ENCODE results near the gene MTMR3.

Gene MTMR3

GRCh38 chr22:29994027-29994715 lies 111.2 kb downstream of the MTMR3 start:
- DNase-seq (ENCODE audit: insufficient read length) (no peak), FAIRE-seq (no peak)
- TF ChIP-seq POLR2A (IDR thresholded peaks at IDR 0.05; ENCODE audit: low read depth, low read length) (no peak), TAF1 (IDR thresholded peaks at IDR 0.05; ENCODE audit: borderline replicate concordance, low read depth, low read length) (no peak), POLR2AphosphoS5 (IDR thresholded peaks at IDR 0.05; ENCODE audit: low read depth, low read length) (no peak)

- TF ChIP-seq TAF1 (IDR thresholded peaks at IDR 0.05; ENCODE audit: borderline replicate concordance, low read depth, low read length) (no peak), POLR2AphosphoS5 (IDR thresholded peaks at IDR 0.05; ENCODE audit: low read depth, low read length) (no peak), POLR2A (IDR thresholded peaks at IDR 0.05; ENCODE audit: low read depth, low read length) (no peak)
- no peak for DNase-seq (ENCODE audit: insufficient read length)
- FAIRE-seq: no peak
These were observed 112.0 kb downstream of the MTMR3 start for GRCh38 chr22:29994943-29995342.

DNA sequence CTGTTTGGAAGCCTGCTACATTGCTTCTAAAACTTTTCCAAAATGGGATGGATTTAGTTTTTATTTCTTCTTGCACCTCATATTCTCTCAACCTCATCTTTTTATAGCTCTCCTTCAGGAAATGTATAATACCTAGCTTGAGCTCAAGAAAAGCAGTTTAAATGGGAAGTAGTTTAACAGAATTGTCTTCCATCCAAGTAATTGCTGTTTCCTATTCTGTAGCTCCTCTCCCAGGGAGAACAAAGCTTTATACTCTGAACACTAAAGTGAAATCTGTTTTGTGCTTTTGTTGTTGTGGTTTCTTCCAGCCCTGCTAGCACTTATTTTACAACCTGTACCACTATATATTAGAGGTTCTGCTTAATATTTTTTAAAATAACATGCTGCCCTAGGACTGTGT lies 114.1 kb downstream of the MTMR3 start:
- FAIRE-seq (no peak), DNase-seq (ENCODE audit: insufficient read length) (no peak)
- TF ChIP-seq POLR2A (IDR thresholded peaks at IDR 0.05; ENCODE audit: low read depth, low read length) (no peak), TAF1 (IDR thresholded peaks at IDR 0.05; ENCODE audit: borderline replicate concordance, low read depth, low read length) (no peak), POLR2AphosphoS5 (IDR thresholded peaks at IDR 0.05; ENCODE audit: low read depth, low read length) (no peak)

- DNase-seq (ENCODE audit: insufficient read length): no peak
- no peak for TF ChIP-seq POLR2A (IDR thresholded peaks at IDR 0.05; ENCODE audit: low read depth, low read length)
- TF ChIP-seq TAF1 (IDR thresholded peaks at IDR 0.05; ENCODE audit: borderline replicate concordance, low read depth, low read length): no peak
- TF ChIP-seq POLR2AphosphoS5 (IDR thresholded peaks at IDR 0.05; ENCODE audit: low read depth, low read length): no peak
- FAIRE-seq: no peak
These were observed 114.5 kb downstream of the MTMR3 start for GRCh38 chr22:29997516-29997915.

GRCh38 chr22:29998627-29999384 lies 115.8 kb downstream of the MTMR3 start:
- FAIRE-seq: no peak
- no peak for DNase-seq (ENCODE audit: insufficient read length)
- TF ChIP-seq TAF1 (IDR thresholded peaks at IDR 0.05; ENCODE audit: borderline replicate concordance, low read depth, low read length) (no peak), POLR2AphosphoS5 (IDR thresholded peaks at IDR 0.05; ENCODE audit: low read depth, low read length) (no peak), POLR2A (IDR thresholded peaks at IDR 0.05; ENCODE audit: low read depth, low read length) (no peak)

- DNase-seq (ENCODE audit: insufficient read length): no peak
- TF ChIP-seq POLR2A (IDR thresholded peaks at IDR 0.05; ENCODE audit: low read depth, low read length) (no peak), POLR2AphosphoS5 (IDR thresholded peaks at IDR 0.05; ENCODE audit: low read depth, low read length) (no peak), TAF1 (IDR thresholded peaks at IDR 0.05; ENCODE audit: borderline replicate concordance, low read depth, low read length) (no peak)
- FAIRE-seq: no peak
These were observed 117.6 kb downstream of the MTMR3 start for GRCh38 chr22:30000566-30000965.

DNA sequence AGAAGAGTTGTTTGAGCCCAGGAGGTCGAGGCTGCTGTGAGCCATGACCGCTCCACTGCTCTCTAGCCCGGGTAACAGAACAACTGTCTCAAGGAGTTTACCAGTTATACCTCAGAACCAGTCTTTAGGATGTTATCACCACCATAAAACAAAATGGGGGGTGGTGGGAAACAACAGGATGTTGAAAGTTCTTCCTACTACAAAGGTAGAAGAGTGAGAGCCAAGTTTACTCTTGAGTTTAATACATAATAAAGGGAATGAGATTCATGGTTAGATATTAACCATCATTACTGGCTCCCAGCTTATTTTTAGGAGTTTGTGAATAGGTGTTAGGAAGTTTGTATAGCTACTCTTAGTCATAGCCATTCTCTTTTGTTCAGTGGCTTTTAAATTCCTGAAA lies 118.5 kb downstream of the MTMR3 start:
- FAIRE-seq (no peak), DNase-seq (ENCODE audit: insufficient read length) (no peak)
- TF ChIP-seq TAF1 (IDR thresholded peaks at IDR 0.05; ENCODE audit: borderline replicate concordance, low read depth, low read length): no peak

- DNase-seq (ENCODE audit: insufficient read length): no peak
- TF ChIP-seq POLR2A (IDR thresholded peaks at IDR 0.05; ENCODE audit: low read depth, low read length) (no peak), TAF1 (IDR thresholded peaks at IDR 0.05; ENCODE audit: borderline replicate concordance, low read depth, low read length) (no peak), POLR2AphosphoS5 (IDR thresholded peaks at IDR 0.05; ENCODE audit: low read depth, low read length) (no peak)
These were observed 120.0 kb downstream of the MTMR3 start for GRCh38 chr22:30002861-30003486.

DNA sequence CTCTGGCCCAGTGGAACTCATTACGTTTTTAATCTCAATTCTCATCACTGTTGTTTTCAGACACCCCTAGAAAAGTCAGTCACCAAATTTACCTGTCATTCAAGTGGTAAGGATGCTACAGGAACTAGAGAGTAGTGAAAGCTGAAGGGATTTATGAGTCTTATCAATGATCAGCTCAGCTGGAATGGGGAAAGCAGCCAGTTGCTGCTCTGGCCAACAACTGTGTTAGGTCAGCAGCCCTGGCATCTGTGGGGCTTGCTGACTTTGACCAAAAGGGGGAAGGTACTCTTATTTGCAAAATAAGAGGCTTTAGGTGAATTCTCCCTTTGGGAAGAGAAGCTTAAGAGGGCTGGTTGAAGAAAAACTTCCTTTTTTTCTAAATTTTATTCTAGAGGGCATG lies 121.1 kb downstream of the MTMR3 start:
- no peak for TF ChIP-seq POLR2AphosphoS5 (IDR thresholded peaks at IDR 0.05; ENCODE audit: low read depth, low read length)
- no peak for TF ChIP-seq TAF1 (IDR thresholded peaks at IDR 0.05; ENCODE audit: borderline replicate concordance, low read depth, low read length)
- no peak for TF ChIP-seq POLR2A (IDR thresholded peaks at IDR 0.05; ENCODE audit: low read depth, low read length)
- FAIRE-seq (no peak), DNase-seq (ENCODE audit: insufficient read length) (no peak)

More at GRCh38 chr22:30002861-30003486, 120.0 kb downstream of the MTMR3 start:
- FAIRE-seq: no peak

DNA sequence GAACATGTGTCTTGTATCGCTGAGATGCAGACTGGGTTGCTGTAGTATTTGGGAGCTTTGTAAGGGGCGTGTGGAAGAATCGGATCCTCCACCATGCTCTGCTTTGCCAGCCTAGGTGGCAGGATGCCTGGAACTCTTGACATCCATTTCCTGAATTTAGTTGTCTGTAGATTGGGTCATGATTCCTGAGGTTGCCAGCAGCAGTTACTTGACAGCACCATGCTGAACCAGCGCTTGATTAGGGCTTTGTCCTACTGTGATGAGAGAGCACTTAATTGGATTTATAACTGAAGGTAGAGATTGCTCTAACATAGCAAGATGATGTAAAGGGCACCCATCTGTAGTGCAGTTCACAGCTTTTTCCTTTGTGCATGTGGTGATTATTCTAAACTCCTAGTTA lies 121.7 kb downstream of the MTMR3 start:
- FAIRE-seq: no peak
- DNase-seq (ENCODE audit: insufficient read length): no peak
- TF ChIP-seq POLR2A (IDR thresholded peaks at IDR 0.05; ENCODE audit: low read depth, low read length) (no peak), POLR2AphosphoS5 (IDR thresholded peaks at IDR 0.05; ENCODE audit: low read depth, low read length) (no peak), TAF1 (IDR thresholded peaks at IDR 0.05; ENCODE audit: borderline replicate concordance, low read depth, low read length) (no peak)

- TF ChIP-seq POLR2A (IDR thresholded peaks at IDR 0.05; ENCODE audit: low read depth, low read length) (no peak), TAF1 (IDR thresholded peaks at IDR 0.05; ENCODE audit: borderline replicate concordance, low read depth, low read length) (no peak), POLR2AphosphoS5 (IDR thresholded peaks at IDR 0.05; ENCODE audit: low read depth, low read length) (no peak)
- FAIRE-seq (peak; percentile 78), DNase-seq (ENCODE audit: insufficient read length) (no peak)
These were observed 122.4 kb downstream of the MTMR3 start for GRCh38 chr22:30005213-30005857.

All from GM12892 (cell line).